Measurements from ENCODE around the gene PSMD3.
"Not testable (repeated sequence)": the region's sequence is repeated elsewhere in the genome, so short reads cannot be mapped to it uniquely, and the experiment has no call there.

GRCh38 chr17:40001335-40001734, 20.7 kb downstream of the PSMD3 start:
- TF ChIP-seq EZH2 (IDR thresholded peaks at IDR 0.05); POLR2AphosphoS5 (IDR thresholded peaks at IDR 0.05; ENCODE audit: borderline replicate concordance, low read depth, low read length): not testable (repeated sequence)

Measured in SK-N-MC (cell line).